ENCODE results near the gene EDIL3. TPM values are rescaled to one million over a fixed set of nuclear protein-coding genes. Genes with fewer than 3 reads are reported as not detected.
"Not testable (repeated sequence)": the region's sequence is repeated elsewhere in the genome, so short reads cannot be mapped to it uniquely, and the experiment has no call there.

Gene EDIL3
- total RNA-seq, 2 experiments from 2014 or later, result not detected

GRCh38 chr5:84303315-84303714 is 81.4 kb downstream of the EDIL3 start:
- Mint-ChIP-seq H3K4me1 (ENCODE audit: low read depth) (no peaks in the 10 kb centered on the region), H3K27ac (no peak overlapping the region), H3K9me3 (no peaks in the 10 kb centered on the region), H3K27me3 (no peaks in the 10 kb centered on the region), H3K36me3 (ENCODE audit: low read depth) (no peaks in the 10 kb centered on the region), H3K4me3 (no peak overlapping the region)
- TF ChIP-seq CTCF (IDR thresholded peaks at IDR 0.05), result no peak
- no peak for ATAC-seq
- intact Hi-C loops (cut with micrococcal nuclease), result no loop called here
- CTCF ChIA-PET, result no interaction called here
- POLR2A ChIA-PET, result no interaction called here
- no peak for DNase-seq

GRCh38 chr5:84301535-84301934 is 83.1 kb downstream of the EDIL3 start:
- intact Hi-C loops (cut with micrococcal nuclease), result no loop called here
- Mint-ChIP-seq H3K9me3 (no peaks in the 10 kb centered on the region), H3K4me1 (ENCODE audit: low read depth) (no peaks in the 10 kb centered on the region), H3K27ac (no peak overlapping the region), H3K4me3 (no peak overlapping the region), H3K36me3 (ENCODE audit: low read depth) (no peaks in the 10 kb centered on the region), H3K27me3 (no peaks in the 10 kb centered on the region)
- ChIA-PET CTCF (no interaction called here), POLR2A (no interaction called here)
- no peak for ATAC-seq
- DNase-seq, result no peak
- no peak for TF ChIP-seq CTCF (IDR thresholded peaks at IDR 0.05)

GRCh38 chr5:84299959-84300358 is 84.7 kb downstream of the EDIL3 start:
- Mint-ChIP-seq H3K4me1 (ENCODE audit: low read depth) (no peaks in the 10 kb centered on the region), H3K9me3 (no peaks in the 10 kb centered on the region), H3K27ac (no peak overlapping the region), H3K27me3 (no peaks in the 10 kb centered on the region), H3K4me3 (no peak overlapping the region), H3K36me3 (ENCODE audit: low read depth) (no peaks in the 10 kb centered on the region)
- ChIA-PET CTCF (no interaction called here), POLR2A (no interaction called here)
- TF ChIP-seq CTCF (IDR thresholded peaks at IDR 0.05), result no peak
- no peak for ATAC-seq
- DNase-seq, result no peak
- intact Hi-C loops (cut with micrococcal nuclease), result no loop called here

GRCh38 chr5:84298628-84299027 is 86.1 kb downstream of the EDIL3 start:
- DNase-seq (no peak), ATAC-seq (no peak)
- POLR2A ChIA-PET, result no interaction called here
- no peaks in the 10 kb centered on the region for H3K9me3 Mint-ChIP-seq
- no peaks in the 10 kb centered on the region for H3K27me3 Mint-ChIP-seq
- TF ChIP-seq CTCF (IDR thresholded peaks at IDR 0.05), result no peak
- H3K36me3 Mint-ChIP-seq (ENCODE audit: low read depth), result no peaks in the 10 kb centered on the region
- CTCF ChIA-PET, result no interaction called here
- no peak overlapping the region for H3K4me3 Mint-ChIP-seq
- H3K27ac Mint-ChIP-seq, result no peak overlapping the region
- H3K4me1 Mint-ChIP-seq (ENCODE audit: low read depth), result no peaks in the 10 kb centered on the region
- intact Hi-C loops (cut with micrococcal nuclease), result no loop called here

GRCh38 chr5:84297641-84298040 is 87.0 kb downstream of the EDIL3 start:
- POLR2A ChIA-PET; H3K27ac Mint-ChIP-seq; H3K4me1 Mint-ChIP-seq (ENCODE audit: low read depth); intact Hi-C loops (cut with micrococcal nuclease); H3K27me3 Mint-ChIP-seq; DNase-seq; ATAC-seq; H3K36me3 Mint-ChIP-seq (ENCODE audit: low read depth); H3K4me3 Mint-ChIP-seq; H3K9me3 Mint-ChIP-seq: not testable (repeated sequence)
- CTCF ChIA-PET, result interaction anchor here (0.9 kb wide), 1 partner anchor 9 kb away, joined by 4 read pairs; no protein-coding TSS in a partner anchor
